K562 treated with DMSO at 1 percent for 12 hours (cell line): ENCODE measurements around the gene ALDH1B1. TPM values are rescaled to one million over a fixed set of nuclear protein-coding genes. Genes with fewer than 3 reads are reported as not detected.

Experiments used
- total RNA-seq: library from RNA; unstranded; fragments of 300-600 nt; gene quantifications from 2 replicates; pipeline ENCODE4 v1.2.3, GENCODE V29; 2022; ENCODE audit not compliant: insufficient read depth

The ALDH1B1 gene
- 5.0 and 10.3 TPM in 2 replicates for total RNA-seq

GRCh38 chr9:38392235-38393127 lies at the start of gene ALDH1B1:
Gene ALDH1B1, plus strand, starts transcription at chr9:38392702. Its CDS starts 3,047 bp downstream, at chr9:38395749.

GRCh38 chr9:38423973-38424843 lies 31.7 kb downstream of the ALDH1B1 start, which contains the start of gene IGFBPL1:
Gene IGFBPL1, minus strand, starts transcription at chr9:38424454. Its CDS starts 30 bp downstream, at chr9:38424424.

Other genes starting within 250 kb of the ALDH1B1 start
- not detected in 2 replicates for gene IGFBPL1, start 31.8 kb downstream of the ALDH1B1 start, total RNA-seq
- not detected in 2 replicates for gene ANKRD18A, start 227.9 kb downstream of the ALDH1B1 start, total RNA-seq